A172 (cell line): ENCODE data around the gene UBQLN3. TPM values are rescaled to one million over a fixed set of nuclear protein-coding genes. Genes with fewer than 3 reads are reported as not detected.
A peak's percentile ranks its signal among the peaks of the same experiment; 100 is the strongest.

Experiments used
- DNase-seq: peaks from one replicate; pipeline ENCODE4 v3.0.0-alpha.2; 2015; ENCODE audit warnings: low spot score
- total RNA-seq: library from RNA; depleted of rRNA; stranded (reverse); fragments of >200 nt; shearing (Covaris generic); gene quantifications from 2 replicates; pipeline ENCODE4 v1.2.3, GENCODE V29; 2014; rRNA removed

UBQLN3 gene
- not detected in 2 replicates for total RNA-seq

DNA sequence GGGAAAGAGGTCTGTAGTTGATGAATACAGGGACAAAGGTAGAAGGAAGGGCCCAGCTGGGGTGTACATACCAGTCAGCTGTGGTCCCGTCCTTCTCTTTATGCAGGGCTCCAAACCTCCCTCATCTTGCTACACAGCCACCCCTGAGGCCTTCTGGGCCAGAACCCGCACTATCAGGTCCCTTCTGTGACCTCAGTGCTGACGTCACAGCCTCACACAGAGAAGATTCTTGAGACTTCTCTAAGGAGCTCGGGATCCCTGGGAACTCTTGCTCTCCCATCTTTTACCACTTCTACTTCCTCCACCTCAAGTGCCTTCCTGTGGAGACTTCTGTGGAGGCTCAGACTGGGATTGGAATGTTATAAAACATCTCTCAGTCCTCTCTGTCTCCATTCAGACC is at the start of gene UBQLN3:
Gene UBQLN3 (minus strand): TSS at position 155 of the 400 bp plus-strand sequence. CDS start 399 bp downstream, outside the sequence.
- no peak for DNase-seq

DNA sequence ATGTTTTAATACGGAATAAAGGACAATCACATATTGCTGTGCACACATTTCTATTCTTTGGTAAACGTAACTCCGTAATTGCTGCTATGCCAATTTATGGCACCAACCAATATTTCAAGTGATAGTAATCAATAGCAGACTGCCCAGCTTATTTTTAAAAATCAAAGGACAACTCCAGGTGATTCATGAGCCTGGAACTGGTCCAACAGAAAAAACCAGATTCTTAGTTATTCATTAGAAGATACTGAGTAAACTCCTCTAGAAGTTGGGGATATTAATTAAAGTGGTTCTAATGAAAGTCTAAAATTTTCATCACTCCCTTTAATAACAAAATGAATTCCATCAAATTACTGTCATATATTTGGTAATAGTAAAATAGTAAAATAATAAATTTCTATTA is 48.0 kb upstream of the UBQLN3 start:
- no peak for DNase-seq

DNA sequence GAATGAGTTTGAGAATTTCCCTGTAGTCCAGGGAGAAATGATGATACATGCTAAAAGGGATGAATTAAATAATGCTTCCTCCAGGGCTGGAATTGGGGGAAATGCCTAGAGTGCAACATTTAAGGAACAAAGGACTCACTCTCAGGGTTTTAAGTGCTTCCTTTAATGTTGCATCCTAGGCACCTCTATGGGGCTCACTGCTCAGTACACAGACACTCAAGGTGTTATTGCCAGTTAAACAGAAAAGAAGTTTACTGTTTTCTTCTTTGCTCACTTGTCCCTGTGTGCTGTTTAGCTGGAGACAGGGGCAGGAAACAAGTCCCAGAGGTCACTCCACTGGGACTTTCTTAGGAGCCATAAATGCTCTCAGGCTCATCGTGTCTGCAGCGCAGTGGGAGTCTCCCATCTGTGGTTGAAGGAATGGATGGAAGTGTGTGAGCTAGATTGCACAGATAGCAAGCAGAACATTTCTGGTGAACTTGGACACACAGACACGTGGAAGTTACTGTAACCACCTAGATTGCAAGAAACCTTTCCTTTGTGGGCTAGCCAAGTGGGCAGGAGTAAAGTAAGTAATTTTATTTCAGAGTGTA is 46.9 kb upstream of the UBQLN3 start:
- no peak for DNase-seq

DNA sequence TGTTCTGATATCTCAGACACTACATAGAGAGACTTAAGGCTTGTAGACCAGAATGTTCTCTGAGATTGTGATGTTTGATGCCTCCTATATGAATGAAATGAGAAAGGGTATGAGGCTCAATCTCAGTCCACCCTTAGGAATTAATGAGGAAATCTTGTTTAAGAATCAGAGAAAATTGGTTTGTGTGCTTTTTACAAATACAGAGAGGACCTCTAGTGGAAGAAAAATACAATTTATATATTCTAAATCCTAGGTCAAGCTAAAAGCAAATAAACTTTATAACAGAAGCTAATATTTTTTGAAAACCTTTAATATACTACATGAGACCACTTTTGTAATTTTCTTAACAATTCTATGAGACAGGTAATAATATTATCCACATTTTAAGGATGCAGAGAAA is 43.6 kb upstream of the UBQLN3 start:
- no peak for DNase-seq

DNA sequence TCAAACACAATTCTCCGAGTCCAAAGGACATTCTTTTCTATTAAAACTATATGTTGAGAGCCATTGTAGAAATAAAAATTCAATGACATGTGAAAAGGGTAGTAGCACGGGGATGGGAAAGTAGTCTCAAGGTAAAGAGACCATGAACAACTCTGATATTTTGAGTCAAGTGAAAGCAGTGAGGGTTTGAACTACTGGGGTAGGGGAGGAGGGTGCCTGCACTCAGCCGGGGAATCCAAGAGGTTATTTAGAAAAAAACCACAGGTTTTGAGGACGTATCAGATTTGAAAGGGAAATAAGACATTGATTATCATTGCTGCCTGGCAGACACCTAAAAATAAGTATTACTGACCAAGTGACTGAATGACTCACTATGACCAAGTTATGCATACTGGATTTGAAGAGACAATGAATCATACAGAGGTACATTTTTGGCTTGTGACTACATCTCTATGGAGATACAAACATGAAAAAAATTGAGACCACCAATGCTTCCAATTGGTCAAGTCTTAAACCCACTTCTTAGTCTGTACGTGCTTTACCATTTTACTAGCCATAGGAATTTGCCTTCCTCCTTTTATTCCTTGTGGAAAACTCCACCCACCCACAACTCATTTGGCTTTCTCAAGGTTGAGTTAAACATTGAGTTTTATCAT is 40.8 kb upstream of the UBQLN3 start:
- peak; percentile 73 for DNase-seq

DNA sequence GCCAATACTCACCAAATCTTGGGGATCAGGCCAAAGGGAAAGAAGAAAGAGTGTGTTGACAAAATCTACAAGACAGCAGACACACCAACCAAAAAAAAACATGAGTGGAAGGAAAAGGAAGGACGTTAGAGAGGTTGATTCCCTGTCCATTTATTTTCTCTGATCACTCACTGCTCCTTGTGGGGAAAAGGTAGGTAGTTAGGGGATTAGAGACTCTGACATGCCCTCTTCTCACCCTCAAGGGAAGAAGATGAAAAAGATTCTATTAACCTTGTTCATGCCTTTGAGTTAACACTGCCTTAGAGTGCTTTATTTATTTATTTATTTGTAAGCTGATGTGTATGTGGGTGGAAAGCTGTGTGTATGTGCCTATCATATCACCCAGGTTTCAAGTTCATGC is 38.7 kb upstream of the UBQLN3 start, which contains the start of gene OR52H1:
Gene OR52H1 (minus strand): TSS at position 101 of the 400 bp plus-strand sequence. CDS start 3,035 bp downstream, outside the sequence.
- DNase-seq = no peak

DNA sequence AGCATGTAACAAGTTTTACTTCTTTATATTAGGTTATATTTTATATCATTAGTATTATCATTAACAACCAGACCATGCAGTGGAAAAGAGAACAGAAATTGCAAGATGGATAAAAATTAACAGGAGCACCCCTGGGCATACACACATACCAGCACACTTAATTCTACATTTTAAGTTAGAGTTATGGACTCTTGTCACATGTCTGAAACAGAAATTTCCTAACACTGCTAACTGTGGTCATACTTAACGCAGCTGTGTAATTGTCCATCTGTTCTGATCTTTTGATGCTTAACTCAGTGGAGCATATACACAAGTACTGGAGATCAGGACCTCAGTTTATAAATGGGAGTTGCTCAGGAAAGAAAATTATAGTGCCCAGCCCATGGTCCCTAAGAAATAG is 38.2 kb upstream of the UBQLN3 start:
- DNase-seq = no peak

DNA sequence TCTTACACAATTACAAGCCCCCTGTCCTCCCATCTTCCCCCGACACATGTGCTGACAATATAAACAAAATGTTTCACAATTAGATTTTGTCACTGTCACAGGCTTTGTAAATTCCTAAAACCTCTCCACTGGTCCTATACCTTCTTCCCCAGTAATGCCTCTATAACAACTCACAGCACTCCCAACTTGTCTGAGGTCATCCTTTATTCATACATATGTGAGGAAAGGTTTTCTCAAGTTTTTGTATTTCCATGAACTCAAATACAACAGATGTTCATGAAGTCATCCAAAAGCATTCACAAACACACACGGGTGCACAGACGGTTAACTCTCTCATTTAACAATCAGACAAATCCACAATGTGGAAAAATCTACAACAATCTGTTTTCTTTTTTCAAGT is 36.7 kb upstream of the UBQLN3 start:
- no peak for DNase-seq

DNA sequence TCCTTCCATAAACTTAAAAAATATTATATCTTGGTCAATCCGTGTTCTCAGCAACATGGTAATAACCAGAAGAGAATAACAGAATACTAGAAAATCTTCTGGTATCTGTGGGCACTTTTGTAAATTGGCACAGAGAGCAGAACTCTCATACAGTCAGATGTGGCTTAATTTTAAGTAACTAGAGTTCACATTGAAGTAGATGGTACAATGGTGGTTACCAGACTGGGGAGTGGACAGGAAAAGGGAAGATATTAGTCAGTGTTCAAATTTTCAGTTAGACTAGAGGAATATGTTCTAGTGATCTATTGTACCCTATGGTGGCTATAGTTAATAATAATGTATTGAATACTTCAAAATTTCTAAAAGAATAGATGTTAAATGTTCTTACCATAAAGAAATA is 31.7 kb upstream of the UBQLN3 start:
- DNase-seq = no peak

DNA sequence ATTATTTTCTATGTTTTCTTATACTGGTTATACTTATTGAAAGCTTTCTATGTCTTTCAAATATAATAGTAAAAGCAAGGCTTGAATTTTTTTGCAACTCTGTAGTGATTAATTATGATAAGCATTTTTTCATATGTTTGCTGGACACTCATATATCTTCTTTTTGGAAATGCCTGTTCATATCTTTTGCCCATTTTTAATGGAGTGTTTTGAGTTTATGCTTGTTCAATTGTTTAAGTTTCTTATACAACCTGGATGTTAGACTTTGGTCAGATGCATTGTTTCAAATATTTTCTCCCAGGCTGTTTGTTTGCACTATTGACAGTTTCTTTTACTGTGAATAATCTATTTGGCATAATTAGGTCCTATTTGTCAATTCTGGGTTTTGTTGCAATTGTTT is 26.7 kb upstream of the UBQLN3 start:
- DNase-seq = no peak

DNA sequence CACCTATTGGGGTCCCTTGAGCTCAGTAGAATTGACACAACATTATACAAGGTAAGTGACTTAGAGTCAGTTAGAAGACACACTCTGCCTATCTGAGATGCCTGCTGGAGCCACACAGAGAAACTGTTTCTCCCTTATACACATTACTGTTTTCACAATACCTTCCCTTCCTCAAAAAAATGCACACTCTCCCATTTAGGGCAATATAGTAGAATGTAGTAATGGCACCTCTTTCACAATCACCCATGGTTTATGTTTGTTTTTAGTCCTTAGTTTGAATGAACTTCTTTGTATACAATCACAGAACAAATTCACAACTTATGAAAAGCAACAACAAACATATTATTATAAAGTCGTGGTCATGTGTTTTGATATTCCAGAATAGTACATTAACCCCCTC is 24.3 kb upstream of the UBQLN3 start:
- no peak for DNase-seq

DNA sequence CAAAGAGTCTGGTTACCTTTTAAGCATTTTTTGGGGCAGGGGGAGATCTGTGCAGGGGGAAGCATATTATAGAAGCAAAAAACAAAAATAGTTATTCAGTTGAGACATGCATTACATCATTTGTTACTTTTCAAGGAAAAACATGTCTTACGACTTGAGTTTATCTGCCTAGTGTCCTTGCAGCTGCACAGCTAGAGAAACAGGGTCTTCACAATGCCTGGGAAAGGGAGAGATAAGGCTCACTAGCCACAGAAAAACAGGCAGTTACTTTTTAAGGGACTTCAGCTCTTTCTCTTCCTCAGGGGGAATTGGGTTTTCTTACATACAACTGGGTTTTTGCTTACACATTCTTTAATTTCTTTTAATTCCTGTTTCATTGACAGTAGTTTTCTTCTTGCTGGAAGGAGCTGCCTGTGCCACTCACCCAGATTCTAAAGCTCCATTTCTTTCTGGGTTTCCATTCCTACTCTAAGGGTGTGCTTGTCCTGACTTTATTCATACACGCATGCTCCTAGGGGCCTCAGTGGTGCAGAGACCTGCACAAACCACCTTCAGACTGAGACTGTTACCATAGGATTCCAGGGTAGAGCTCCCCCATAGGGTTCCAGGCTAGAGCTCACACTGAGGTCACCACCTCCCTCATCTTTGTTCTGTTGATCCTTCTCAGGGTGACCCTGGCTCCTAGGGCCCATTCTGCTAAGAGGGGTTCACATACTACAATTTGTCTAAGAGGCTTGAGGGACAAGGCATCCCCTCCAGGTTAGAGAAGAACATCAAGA is 21.5 kb upstream of the UBQLN3 start:
- no peak for DNase-seq

DNA sequence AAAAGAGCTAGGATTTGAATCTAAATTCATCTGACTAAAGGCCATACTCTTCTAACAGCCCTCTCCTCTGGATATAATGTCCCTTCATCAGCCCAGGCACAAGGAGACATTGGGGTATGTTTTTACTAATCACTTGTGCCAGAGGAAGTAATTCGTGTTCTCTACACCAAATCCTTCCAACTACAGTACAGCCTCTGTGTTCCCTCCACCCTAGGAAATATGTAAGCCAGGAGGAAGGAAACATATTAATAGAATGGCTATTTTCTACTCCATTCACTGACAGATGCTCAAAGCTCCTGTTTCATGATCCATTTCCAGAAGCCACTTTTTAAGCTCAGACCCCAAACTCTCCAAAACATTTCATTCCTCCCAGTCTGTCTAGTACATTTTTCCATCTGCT is 18.7 kb upstream of the UBQLN3 start:
- DNase-seq = no peak

DNA sequence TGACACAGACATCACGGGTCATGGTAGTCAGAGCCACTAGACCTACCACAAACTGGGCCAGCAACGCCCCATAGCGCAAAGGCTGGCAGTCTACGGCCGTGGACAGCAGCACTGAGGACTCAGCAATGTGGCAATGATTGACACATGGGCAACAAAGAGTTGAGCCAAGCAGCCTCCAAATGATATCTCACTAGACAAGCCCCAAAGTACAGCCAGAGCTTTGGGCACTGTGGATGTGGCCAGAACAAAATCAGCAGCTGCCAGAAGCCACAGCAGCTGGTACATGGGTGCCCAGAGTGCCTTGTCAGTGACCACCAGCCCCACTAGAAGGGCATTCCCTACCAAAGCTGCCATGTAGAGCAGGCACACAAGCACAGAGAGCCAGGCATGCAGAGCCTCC is 18.0 kb upstream of the UBQLN3 start:
- no peak for DNase-seq

DNA sequence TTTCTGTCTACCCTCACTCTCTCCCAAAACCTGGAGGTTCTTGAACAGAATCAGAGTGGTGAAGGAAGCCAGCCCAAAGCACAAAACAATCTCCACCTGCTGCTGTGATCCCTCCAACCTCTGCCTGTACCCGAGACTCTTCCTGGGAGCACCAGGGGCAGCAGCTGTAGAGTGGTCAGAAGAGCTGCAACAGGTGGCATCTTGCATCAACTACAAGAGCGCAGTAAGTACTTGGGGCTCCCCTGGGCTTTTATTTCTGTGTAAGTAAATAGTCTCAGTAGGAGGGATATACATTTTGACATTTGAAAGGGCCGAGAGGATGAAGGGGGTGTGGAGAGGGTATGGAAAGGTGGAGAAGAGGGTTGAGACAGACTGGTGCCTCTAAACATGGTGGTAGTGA is 15.0 kb upstream of the UBQLN3 start:
- no peak for DNase-seq

DNA sequence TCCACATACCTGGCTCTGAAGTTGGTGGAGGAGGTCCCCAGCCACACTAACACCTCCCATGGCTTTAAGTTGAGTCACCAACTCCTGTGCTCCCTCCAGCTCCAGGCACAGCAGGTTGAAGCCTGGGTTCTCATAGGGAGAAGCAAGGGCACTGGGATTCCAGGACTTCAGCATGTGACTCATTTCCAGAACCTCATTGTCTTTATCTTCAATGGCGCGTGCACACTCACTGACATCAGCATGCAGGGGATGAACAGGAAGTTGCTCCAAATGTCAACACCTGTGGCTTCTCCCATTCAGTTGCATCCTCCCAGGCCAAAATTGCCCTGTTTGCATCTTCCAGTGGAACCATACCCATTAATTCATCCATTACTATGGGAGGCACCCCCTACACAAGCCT is 12.6 kb upstream of the UBQLN3 start:
- peak; percentile 34 for DNase-seq

DNA sequence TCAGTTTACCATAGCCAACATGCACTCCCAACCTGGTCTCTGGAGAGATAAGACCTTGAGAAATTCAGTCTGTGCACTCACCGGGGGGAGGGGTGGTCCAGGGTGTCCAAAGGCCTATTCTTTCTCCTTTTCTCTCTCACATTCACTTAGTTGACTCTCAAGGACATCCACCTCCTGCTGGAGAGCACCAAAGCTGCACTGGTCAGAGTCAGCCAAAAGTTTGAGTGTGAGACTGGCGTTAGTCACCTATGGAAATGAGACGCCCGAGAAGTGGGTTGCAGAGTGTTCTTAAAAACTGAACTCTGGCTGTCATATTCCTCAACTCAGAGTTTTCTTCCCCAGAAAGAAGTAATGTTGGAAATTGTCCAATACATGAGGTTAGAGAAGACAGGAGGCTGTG is 11.8 kb upstream of the UBQLN3 start:
- DNase-seq = no peak

DNA sequence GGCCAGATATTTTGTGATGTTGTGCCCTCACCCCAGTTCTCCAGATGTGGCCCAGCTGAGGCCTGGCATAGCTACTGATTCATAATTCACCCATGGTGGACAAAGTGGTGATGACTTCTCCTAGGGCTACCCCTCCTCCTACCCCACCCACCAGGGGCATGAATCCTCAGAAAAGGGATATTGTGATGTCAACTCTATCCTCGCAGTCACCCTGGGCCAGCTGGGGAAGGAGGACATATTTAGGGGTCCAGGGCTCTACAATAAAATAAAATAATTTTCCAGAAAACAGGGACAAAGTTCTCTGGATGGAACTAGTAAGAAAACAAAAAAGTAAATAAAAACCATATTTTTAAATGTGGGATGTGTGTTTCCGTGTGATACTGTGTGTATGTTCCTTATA is 6.8 kb upstream of the UBQLN3 start, which contains the start of gene UBQLNL:
Gene UBQLNL (minus strand): TSS at position 101 of the 400 bp plus-strand sequence. CDS start 258 bp downstream, outside the sequence.
- DNase-seq = no peak

DNA sequence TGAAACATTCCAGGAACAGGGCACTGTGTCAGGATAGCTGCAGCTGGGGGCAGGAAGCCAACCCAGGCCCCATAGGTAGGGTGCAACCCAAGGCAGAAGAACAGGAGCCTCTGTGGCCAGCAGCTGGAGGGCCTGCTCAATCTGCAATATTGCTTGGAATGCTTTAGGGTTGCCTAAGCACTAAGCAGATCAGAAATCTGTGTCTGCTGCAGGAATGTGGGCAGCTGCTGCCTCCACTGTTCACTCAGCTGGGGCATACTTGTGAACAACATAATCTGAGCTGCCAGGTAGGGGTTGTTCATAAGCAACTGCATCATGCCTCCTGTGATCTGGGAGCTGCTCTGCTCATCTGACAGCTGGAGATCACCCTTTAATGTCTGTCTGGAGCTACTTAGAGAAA is 5.1 kb upstream of the UBQLN3 start:
- no peak for DNase-seq

DNA sequence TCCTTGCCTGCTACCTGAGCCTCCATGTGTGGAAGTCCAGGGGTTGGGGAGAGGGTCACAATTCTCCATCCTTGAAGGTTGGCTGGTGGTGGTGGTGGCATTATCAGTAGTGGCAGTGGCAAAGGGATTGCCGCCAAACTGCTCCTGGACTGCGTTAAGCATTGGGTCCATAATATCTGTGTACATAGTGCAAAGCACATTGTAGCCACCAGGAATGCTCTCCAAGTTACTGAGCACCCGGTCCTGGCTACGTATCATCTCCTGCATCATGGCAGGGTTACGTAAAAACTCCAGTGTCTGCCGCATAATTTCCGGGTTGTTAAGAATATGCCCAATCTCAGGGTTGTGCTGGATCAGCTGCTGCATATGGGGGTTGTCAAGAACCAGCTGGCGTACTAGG is 1.2 kb downstream of the UBQLN3 start:
- DNase-seq = no peak

DNA sequence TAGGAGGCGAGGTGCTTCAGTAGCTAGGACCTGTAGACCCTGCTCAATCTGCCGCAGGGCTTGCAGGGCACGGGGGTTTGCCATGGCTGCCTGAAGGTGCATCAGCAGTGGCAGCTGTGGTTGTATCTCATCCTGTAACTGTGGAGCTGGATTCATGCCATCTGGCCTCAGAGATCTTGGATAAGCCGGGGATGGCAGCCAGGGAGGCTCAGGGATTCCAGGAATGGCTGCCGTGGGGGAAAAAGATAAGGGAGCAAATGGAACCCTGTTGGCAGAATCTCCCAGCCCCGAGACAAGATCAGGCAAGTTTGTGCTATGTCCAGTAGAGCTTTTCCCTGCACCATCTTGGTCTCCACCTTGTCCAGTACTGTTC is 1.8 kb downstream of the UBQLN3 start:
- no peak for DNase-seq

DNA sequence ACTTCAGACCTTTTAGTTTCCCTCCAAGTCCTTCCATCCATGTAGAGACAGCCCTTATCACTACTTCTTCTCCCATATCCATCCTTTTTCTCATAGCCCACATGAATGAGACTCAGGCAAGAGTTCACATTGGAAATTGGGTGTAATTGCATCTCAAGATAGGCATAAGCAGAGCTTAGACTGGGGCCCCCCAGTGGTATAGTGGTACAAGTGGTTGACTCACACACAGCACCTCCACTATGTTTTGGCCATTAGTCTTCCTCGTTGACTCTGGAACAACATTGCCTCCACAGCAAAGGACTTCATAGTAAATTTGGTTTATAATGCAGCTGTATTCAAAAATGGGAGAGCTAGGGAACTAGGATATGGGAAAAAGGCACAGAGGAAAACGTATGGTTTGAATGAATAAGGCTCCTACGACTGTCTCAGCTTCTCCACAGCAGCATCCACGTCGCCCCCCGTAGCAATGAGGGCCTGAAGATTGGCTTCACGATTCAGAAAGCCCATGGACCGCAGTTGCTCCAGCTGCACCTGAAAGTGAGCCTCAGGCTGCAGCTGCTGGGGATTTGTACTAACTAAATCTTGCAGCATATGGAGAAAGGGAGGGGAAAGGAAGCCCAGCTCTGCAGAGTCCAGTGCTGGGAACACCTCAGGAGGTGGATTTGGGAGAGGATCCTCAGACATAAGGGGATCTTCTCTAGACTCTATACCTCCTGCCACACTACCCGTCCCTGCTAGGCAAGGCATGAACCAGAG is 2.4 kb downstream of the UBQLN3 start:
- no peak for DNase-seq
